ENCODE measurements around the gene CDH23.

- no peak for TF ChIP-seq CTCF (IDR thresholded peaks at IDR 0.05)
- no peak for TF ChIP-seq POLR2A (IDR thresholded peaks at IDR 0.05)
Measured at GRCh38 chr10:71687077-71687476, 290.4 kb downstream of the CDH23 start.
